ENCODE measurements around the gene DYNC1I1.

DYNC1I1 gene

DNA sequence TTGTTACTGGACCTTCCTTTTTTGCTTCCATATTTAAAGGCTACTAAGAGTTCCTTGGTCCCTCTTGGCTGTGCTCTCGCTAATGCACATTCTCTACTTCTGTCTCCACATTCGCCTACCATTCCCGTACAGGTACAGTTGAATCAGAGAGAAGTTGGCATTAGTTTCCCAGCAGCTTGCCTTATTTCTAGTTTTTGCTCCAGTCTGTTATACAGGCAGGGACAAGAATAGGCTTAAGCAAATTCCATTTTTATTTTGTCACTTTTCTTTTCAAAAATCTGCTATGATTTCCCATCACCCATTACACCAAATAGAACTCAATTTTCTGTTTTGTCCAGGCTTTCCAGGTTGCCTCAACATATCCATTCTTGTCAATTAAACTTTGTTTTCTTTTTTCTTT is 29.9 kb downstream of the DYNC1I1 start:
- Histone ChIP-seq H3K4me1 (ENCODE audit: insufficient read depth, low read length) (no peaks in the 10 kb centered on the region), H3K36me3 (ENCODE audit: insufficient read depth, low read length) (no peaks in the 10 kb centered on the region), H3K4me3 (ENCODE audit: low read length) (no peak overlapping the region), H3K9me3 (ENCODE audit: low read length) (no peaks in the 10 kb centered on the region), H2AFZ (ENCODE audit: low read depth, low read length) (no peak overlapping the region), H3K27me3 (ENCODE audit: insufficient read depth, low read length) (peaks cover 10% of the 10 kb centered on the region)

DNA sequence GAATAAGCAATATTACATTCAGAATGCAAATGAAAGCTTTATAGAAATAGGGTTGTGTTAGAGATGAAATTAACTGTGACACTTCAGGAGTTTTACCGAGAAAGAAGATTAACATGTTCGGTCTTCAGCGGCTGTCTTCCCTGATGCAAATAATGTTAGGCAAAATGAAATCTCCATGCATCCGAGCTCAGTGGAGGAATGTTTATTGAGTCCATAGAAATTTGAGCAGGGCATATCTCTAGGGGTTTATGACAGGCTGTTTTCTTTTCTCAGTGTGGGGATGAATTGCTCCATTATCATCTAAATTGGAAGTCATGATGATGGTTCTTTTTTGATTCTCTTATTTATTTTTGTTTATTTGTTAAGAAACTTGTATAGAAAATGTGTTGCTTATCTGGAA is 31.7 kb downstream of the DYNC1I1 start:
- Histone ChIP-seq H3K4me1 (ENCODE audit: insufficient read depth, low read length) (no peaks in the 10 kb centered on the region), H3K27me3 (ENCODE audit: insufficient read depth, low read length) (peaks cover 11% of the 10 kb centered on the region), H3K9me3 (ENCODE audit: low read length) (no peaks in the 10 kb centered on the region), H3K4me3 (ENCODE audit: low read length) (no peak overlapping the region), H2AFZ (ENCODE audit: low read depth, low read length) (no peak overlapping the region), H3K36me3 (ENCODE audit: insufficient read depth, low read length) (no peaks in the 10 kb centered on the region)

DNA sequence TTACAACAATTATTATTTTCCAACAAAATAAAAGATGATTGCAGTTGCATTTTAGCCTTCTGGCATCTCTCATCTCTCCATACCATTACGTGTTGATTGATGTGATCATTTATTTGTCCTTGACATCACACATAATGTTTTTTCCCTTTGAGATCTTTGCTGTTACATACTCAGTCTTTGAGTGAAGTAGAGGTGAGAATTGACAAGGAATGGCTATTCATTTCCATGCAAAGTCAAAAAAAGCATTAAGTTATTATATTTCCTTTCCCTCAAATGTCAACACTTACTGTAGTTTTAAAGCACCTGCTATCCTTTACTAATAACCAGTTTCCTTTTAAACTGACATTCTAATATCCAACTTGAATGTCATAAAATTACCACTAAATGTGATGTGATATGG is 33.6 kb downstream of the DYNC1I1 start:
- Histone ChIP-seq H3K4me1 (ENCODE audit: insufficient read depth, low read length) (no peaks in the 10 kb centered on the region), H3K4me3 (ENCODE audit: low read length) (no peak overlapping the region), H2AFZ (ENCODE audit: low read depth, low read length) (no peak overlapping the region), H3K36me3 (ENCODE audit: insufficient read depth, low read length) (no peaks in the 10 kb centered on the region), H3K27me3 (ENCODE audit: insufficient read depth, low read length) (peaks cover 11% of the 10 kb centered on the region), H3K9me3 (ENCODE audit: low read length) (no peaks in the 10 kb centered on the region)

- H3K4me1 ChIP-seq (ENCODE audit: insufficient read depth, low read length): no peaks in the 10 kb centered on the region
- peaks cover 7% of the 10 kb centered on the region for H3K27me3 ChIP-seq (ENCODE audit: insufficient read depth, low read length)
- no peak overlapping the region for H3K4me3 ChIP-seq (ENCODE audit: low read length)
Measured at GRCh38 chr7:95808396-95808795, 36.0 kb downstream of the DYNC1I1 start.

GRCh38 chr7:95811846-95812445 is 39.6 kb downstream of the DYNC1I1 start:
- no peak overlapping the region for H2AFZ ChIP-seq (ENCODE audit: low read depth, low read length)
- peaks cover 7% of the 10 kb centered on the region for H3K27me3 ChIP-seq (ENCODE audit: insufficient read depth, low read length)
- H3K4me3 ChIP-seq (ENCODE audit: low read length): no peak overlapping the region
- H3K4me1 ChIP-seq (ENCODE audit: insufficient read depth, low read length): no peaks in the 10 kb centered on the region
- H3K9me3 ChIP-seq (ENCODE audit: low read length): no peaks in the 10 kb centered on the region
- no peaks in the 10 kb centered on the region for H3K36me3 ChIP-seq (ENCODE audit: insufficient read depth, low read length)

More at GRCh38 chr7:95808396-95808795, 36.0 kb downstream of the DYNC1I1 start:
- Histone ChIP-seq H2AFZ (ENCODE audit: low read depth, low read length) (no peak overlapping the region), H3K36me3 (ENCODE audit: insufficient read depth, low read length) (no peaks in the 10 kb centered on the region), H3K9me3 (ENCODE audit: low read length) (no peaks in the 10 kb centered on the region)

GRCh38 chr7:95814721-95815120 is 42.4 kb downstream of the DYNC1I1 start:
- H3K9me3 ChIP-seq (ENCODE audit: low read length): no peaks in the 10 kb centered on the region
- H3K4me1 ChIP-seq (ENCODE audit: insufficient read depth, low read length): no peaks in the 10 kb centered on the region
- no peaks in the 10 kb centered on the region for H3K27me3 ChIP-seq (ENCODE audit: insufficient read depth, low read length)
- no peaks in the 10 kb centered on the region for H3K36me3 ChIP-seq (ENCODE audit: insufficient read depth, low read length)
- H2AFZ ChIP-seq (ENCODE audit: low read depth, low read length): no peak overlapping the region
- H3K4me3 ChIP-seq (ENCODE audit: low read length): no peak overlapping the region

- no peaks in the 10 kb centered on the region for H3K9me3 ChIP-seq (ENCODE audit: low read length)
- H2AFZ ChIP-seq (ENCODE audit: low read depth, low read length): no peak overlapping the region
- H3K27me3 ChIP-seq (ENCODE audit: insufficient read depth, low read length): no peaks in the 10 kb centered on the region
- no peak overlapping the region for H3K4me3 ChIP-seq (ENCODE audit: low read length)
- H3K36me3 ChIP-seq (ENCODE audit: insufficient read depth, low read length): no peaks in the 10 kb centered on the region
- H3K4me1 ChIP-seq (ENCODE audit: insufficient read depth, low read length): no peaks in the 10 kb centered on the region
Measured at GRCh38 chr7:95817866-95818640, 45.7 kb downstream of the DYNC1I1 start.

- no peak overlapping the region for H3K4me3 ChIP-seq (ENCODE audit: low read length)
- H3K9me3 ChIP-seq (ENCODE audit: low read length): no peaks in the 10 kb centered on the region
- no peaks in the 10 kb centered on the region for H3K27me3 ChIP-seq (ENCODE audit: insufficient read depth, low read length)
- H3K36me3 ChIP-seq (ENCODE audit: insufficient read depth, low read length): no peaks in the 10 kb centered on the region
- no peaks in the 10 kb centered on the region for H3K4me1 ChIP-seq (ENCODE audit: insufficient read depth, low read length)
- no peak overlapping the region for H2AFZ ChIP-seq (ENCODE audit: low read depth, low read length)
Measured at GRCh38 chr7:95820778-95821177, 48.4 kb downstream of the DYNC1I1 start.

- Histone ChIP-seq H3K4me1 (ENCODE audit: insufficient read depth, low read length) (peaks cover 1% of the 10 kb centered on the region), H3K4me3 (ENCODE audit: low read length) (no peak overlapping the region), H3K36me3 (ENCODE audit: insufficient read depth, low read length) (no peaks in the 10 kb centered on the region), H3K27me3 (ENCODE audit: insufficient read depth, low read length) (no peaks in the 10 kb centered on the region), H3K9me3 (ENCODE audit: low read length) (no peaks in the 10 kb centered on the region), H2AFZ (ENCODE audit: low read depth, low read length) (no peak overlapping the region)
Measured at GRCh38 chr7:95822717-95823116, 50.4 kb downstream of the DYNC1I1 start.

- Histone ChIP-seq H2AFZ (ENCODE audit: low read depth, low read length) (no peak overlapping the region), H3K4me3 (ENCODE audit: low read length) (no peak overlapping the region), H3K4me1 (ENCODE audit: insufficient read depth, low read length) (peaks cover 5% of the 10 kb centered on the region), H3K36me3 (ENCODE audit: insufficient read depth, low read length) (no peaks in the 10 kb centered on the region), H3K9me3 (ENCODE audit: low read length) (no peaks in the 10 kb centered on the region), H3K27me3 (ENCODE audit: insufficient read depth, low read length) (no peaks in the 10 kb centered on the region)
Measured at GRCh38 chr7:95824616-95825015, 52.3 kb downstream of the DYNC1I1 start.

- Histone ChIP-seq H3K9me3 (ENCODE audit: low read length) (no peaks in the 10 kb centered on the region), H3K27me3 (ENCODE audit: insufficient read depth, low read length) (no peaks in the 10 kb centered on the region), H3K4me1 (ENCODE audit: insufficient read depth, low read length) (peaks cover 5% of the 10 kb centered on the region)
Measured at GRCh38 chr7:95828824-95829790, 56.8 kb downstream of the DYNC1I1 start.

DNA sequence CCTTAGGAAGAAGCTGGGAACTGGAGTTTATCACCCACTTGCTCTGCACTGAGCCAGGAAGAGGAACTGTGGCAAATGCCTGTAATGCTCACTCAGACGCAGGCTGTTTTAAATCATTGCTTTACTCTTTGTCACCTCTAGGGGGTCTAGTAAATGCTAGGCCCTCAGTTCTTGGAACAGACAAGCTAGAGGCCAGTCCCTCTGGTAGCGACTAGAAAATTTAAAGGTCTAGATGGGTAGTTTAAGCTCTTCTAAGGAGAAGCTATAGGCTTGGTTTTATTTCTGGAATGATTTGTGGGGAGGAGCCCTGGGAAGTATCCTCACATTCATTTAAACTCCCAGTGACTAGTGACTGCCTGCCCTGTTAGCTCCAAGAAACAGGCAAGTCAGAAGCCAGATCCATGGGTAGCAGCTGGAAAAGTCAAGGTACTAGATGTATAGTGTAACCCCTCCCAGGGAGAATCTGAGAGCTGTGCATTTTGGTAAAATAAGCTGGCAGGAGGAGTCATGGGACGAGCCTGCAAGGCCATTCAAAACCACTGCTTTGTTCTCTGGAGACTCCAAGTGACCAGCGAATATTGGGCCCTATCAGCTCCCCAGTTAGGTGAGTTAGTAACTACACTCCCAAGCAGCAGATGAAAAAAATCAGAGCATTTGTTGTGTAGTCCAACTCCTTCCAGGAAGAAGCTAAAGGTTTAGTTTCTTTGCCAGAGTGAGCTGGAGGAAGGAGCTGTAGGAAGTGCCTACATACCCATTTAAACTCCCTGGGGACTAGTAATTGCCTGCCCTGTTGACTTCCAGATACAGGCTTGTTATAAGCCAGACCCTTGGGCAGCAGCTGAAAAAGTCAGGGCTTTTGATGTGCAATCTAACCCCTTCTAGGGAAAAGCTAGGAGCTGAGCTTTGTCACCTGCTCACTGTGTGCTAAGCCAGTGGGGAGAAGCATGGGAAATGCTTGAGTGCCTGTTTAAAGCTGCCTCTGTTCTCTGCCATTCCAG is 68.9 kb downstream of the DYNC1I1 start:
- H3K4me3 ChIP-seq (ENCODE audit: low read length): no peak overlapping the region
- H3K9me3 ChIP-seq (ENCODE audit: low read length): no peaks in the 10 kb centered on the region
- H3K4me1 ChIP-seq (ENCODE audit: insufficient read depth, low read length): no peaks in the 10 kb centered on the region
- no peaks in the 10 kb centered on the region for H3K36me3 ChIP-seq (ENCODE audit: insufficient read depth, low read length)
- no peak overlapping the region for H2AFZ ChIP-seq (ENCODE audit: low read depth, low read length)
- no peaks in the 10 kb centered on the region for H3K27me3 ChIP-seq (ENCODE audit: insufficient read depth, low read length)

More at GRCh38 chr7:95828824-95829790, 56.8 kb downstream of the DYNC1I1 start:
- Histone ChIP-seq H3K36me3 (ENCODE audit: insufficient read depth, low read length) (no peaks in the 10 kb centered on the region), H3K4me3 (ENCODE audit: low read length) (no peak overlapping the region), H2AFZ (ENCODE audit: low read depth, low read length) (no peak overlapping the region)
